Fibroblast of pulmonary artery (primary cell): ENCODE results near the gene DDC.
"Not testable (repeated sequence)": the region's sequence is repeated elsewhere in the genome, so short reads cannot be mapped to it uniquely, and the experiment has no call there.

ENCODE experiments used
- DNase-seq: peaks from one replicate; pipeline ENCODE4 v3.0.0-alpha.2; 2010; ENCODE audit warnings: low read depth
- H3K4me3 ChIP-seq: replicated peaks from 2 replicates; pipeline ENCODE4 v1.5.1; 2011; ENCODE audit warnings: low read depth, mild to moderate bottlenecking, control low read depth, low read length, moderate library complexity
- CTCF ChIP-seq: IDR thresholded peaks from 2 replicates; pipeline ENCODE4 v1.5.1; 2011; ENCODE audit warnings: mild to moderate bottlenecking, control low read depth, low read length, inconsistent platforms; ENCODE audit errors: missing control alignments

DDC gene

GRCh38 chr7:50554431-50555322, 10.5 kb downstream of the DDC start:
- H3K4me3 ChIP-seq = no peak overlapping the region
- DNase-seq = no peak
- no peak for TF ChIP-seq CTCF

GRCh38 chr7:50553973-50554372, 11.2 kb downstream of the DDC start:
- DNase-seq = no peak
- no peak for TF ChIP-seq CTCF
- H3K4me3 ChIP-seq = no peak overlapping the region

- no peak overlapping the region for H3K4me3 ChIP-seq
- TF ChIP-seq CTCF = no peak
- DNase-seq = peak; percentile 81
Measured at GRCh38 chr7:50552921-50553320, 12.3 kb downstream of the DDC start.

GRCh38 chr7:50552139-50552538, 13.1 kb downstream of the DDC start:
- no peak for DNase-seq
- no peak for TF ChIP-seq CTCF
- no peak overlapping the region for H3K4me3 ChIP-seq

- DNase-seq = not testable (repeated sequence)
Measured at GRCh38 chr7:50545613-50546012, 19.6 kb downstream of the DDC start.

GRCh38 chr7:50544992-50545391, 20.2 kb downstream of the DDC start:
- H3K4me3 ChIP-seq = no peak overlapping the region
- no peak for DNase-seq
- TF ChIP-seq CTCF = no peak

More at GRCh38 chr7:50545613-50546012, 19.6 kb downstream of the DDC start:
- not testable (repeated sequence) for H3K4me3 ChIP-seq

GRCh38 chr7:50543776-50544442, 21.3 kb downstream of the DDC start:
- no peak overlapping the region for H3K4me3 ChIP-seq
- DNase-seq = no peak
- TF ChIP-seq CTCF = no peak
